Fibroblast of lung (primary cell): ENCODE data around the gene CA6. TPM values are rescaled to one million over a fixed set of nuclear protein-coding genes. Genes with fewer than 3 reads are reported as not detected.
"Not testable (repeated sequence)": the region's sequence is repeated elsewhere in the genome, so short reads cannot be mapped to it uniquely, and the experiment has no call there.

Experiments used
- DNase-seq, 2 donors: peaks; one replicate each; pipeline versions ENCODE4 v3.0.0 to v3.0.0-alpha.2; 2010; ENCODE audit warnings: low read depth in 2 of 2
- H2AFZ ChIP-seq: 2 replicates; pipeline ENCODE4 v1.5.1; 2012; ENCODE audit warnings: low read length, control low read depth, inconsistent platforms
- H3K27ac ChIP-seq: 2 replicates; pipeline ENCODE4 v1.5.1; 2011; ENCODE audit warnings: low read length, control low read depth; ENCODE audit not compliant: insufficient read depth
- H3K27me3 ChIP-seq: 2 replicates; pipeline ENCODE4 v1.5.1; 2011; ENCODE audit warnings: mild to moderate bottlenecking, low read length; ENCODE audit not compliant: control insufficient read depth, insufficient read depth
- H3K36me3 ChIP-seq: 2 replicates; pipeline ENCODE4 v1.5.1; 2011; ENCODE audit warnings: low read length; ENCODE audit not compliant: control insufficient read depth, insufficient read depth
- H3K4me1 ChIP-seq: 2 replicates; pipeline ENCODE4 v1.5.1; 2011; ENCODE audit warnings: low read length; ENCODE audit not compliant: control insufficient read depth, insufficient read depth; ENCODE audit errors: extremely low read depth
- H3K4me2 ChIP-seq: 2 replicates; pipeline ENCODE4 v1.5.1; 2011; ENCODE audit warnings: low read length, control low read depth; ENCODE audit not compliant: insufficient read depth; ENCODE audit errors: extremely low read depth
- H3K4me3 ChIP-seq, 4 experiments: fragments of 200-600 bp in 1 of 4; sonication (generic) in 1 of 4; replicated peaks in 1 of 4; 2 replicates each; pipeline ENCODE4 v1.5.1; 2011 to 2016; ENCODE audit warnings: low read length in 4 of 4, low read depth in 3 of 4, mild to moderate bottlenecking in 3 of 4, control low read depth in 2 of 4, inconsistent platforms in 1 of 4, mixed read lengths in 1 of 4; ENCODE audit not compliant: insufficient read depth in 1 of 4; ENCODE audit errors: control extremely low read depth in 1 of 4
- H3K79me2 ChIP-seq: 2 replicates; pipeline ENCODE4 v1.5.1; 2012; ENCODE audit warnings: mild to moderate bottlenecking, low read length, inconsistent platforms; ENCODE audit not compliant: control insufficient read depth, insufficient read depth
- H3K9ac ChIP-seq: 2 replicates; pipeline ENCODE4 v1.5.1; 2011; ENCODE audit warnings: mild to moderate bottlenecking, low read length, control low read depth; ENCODE audit not compliant: insufficient read depth
- H3K9me3 ChIP-seq: 2 replicates; pipeline ENCODE4 v1.5.1; 2012; ENCODE audit warnings: low read depth, low read length; ENCODE audit not compliant: control insufficient read depth, insufficient read depth
- H4K20me1 ChIP-seq: 2 replicates; pipeline ENCODE4 v1.5.1; 2011; ENCODE audit warnings: low read length; ENCODE audit not compliant: control insufficient read depth, insufficient read depth; ENCODE audit errors: extremely low read depth
- CTCF ChIP-seq, 2 donors: IDR thresholded peaks in 1 of 2; conservative IDR thresholded peaks in 1 of 2; 1 replicate in 1 of 2; 2 replicates in 1 of 2; pipeline ENCODE4 v1.5.1; 2011 to 2012; ENCODE audit warnings: low read length in 2 of 2, control low read depth in 1 of 2, inconsistent platforms in 1 of 2, low read depth in 1 of 2, mild to moderate bottlenecking in 1 of 2
- EZH2 ChIP-seq: IDR thresholded peaks from 2 replicates; pipeline ENCODE4 v1.5.1; 2012; ENCODE audit warnings: low read length, control low read depth, mild to moderate bottlenecking; ENCODE audit errors: missing control alignments
- polyA plus RNA-seq, 2 donors: library from polyadenylated mRNA; depleted of rRNA in 1 of 2; stranded (reverse) in 1 of 2; unstranded in 1 of 2; fragments of >200 nt; gene quantifications; 2 replicates each; pipeline ENCODE4 v1.2.1, GENCODE V29; 2011 to 2012; ENCODE audit warnings: missing spikeins in 1 of 2
- total RNA-seq: library from RNA; depleted of rRNA; stranded (reverse); fragments of >200 nt; gene quantifications from 2 replicates; pipeline ENCODE4 v1.2.1, GENCODE V29; 2014

The CA6 gene
- total and polyA plus RNA-seq, 2 donors (not counting 1 experiment from before 2014, with no cell fraction given), result not detected

GRCh38 chr1:8965121-8965820 lies 19.6 kb downstream of the CA6 start:
- no peak overlapping the region for H3K9ac ChIP-seq
- no peaks in the 10 kb centered on the region for H4K20me1 ChIP-seq
- no peaks in the 10 kb centered on the region for H3K4me1 ChIP-seq
- H3K9me3 ChIP-seq, result no peaks in the 10 kb centered on the region
- H3K4me2 ChIP-seq, result no peak overlapping the region
- H3K4me3 ChIP-seq, result no peak overlapping the region
- H3K27ac ChIP-seq, result no peak overlapping the region
- H3K27me3 ChIP-seq, result peaks cover 2% of the 10 kb centered on the region
- H3K36me3 ChIP-seq, result no peaks in the 10 kb centered on the region
- H3K79me2 ChIP-seq, result no peaks in the 10 kb centered on the region
- TF ChIP-seq CTCF (conservative IDR thresholded peaks at IDR 0.05 in 1 of 2, IDR thresholded peaks at IDR 0.05 in 1 of 2; ENCODE audit: low read depth in 1 of 2, low read length in 2 of 2) (no peak), EZH2 (no peak)
- H2AFZ ChIP-seq, result no peak overlapping the region
- peak in 1 of 2 donors; percentile 28 for DNase-seq

- TF ChIP-seq CTCF (conservative IDR thresholded peaks at IDR 0.05 in 1 of 2, IDR thresholded peaks at IDR 0.05 in 1 of 2; ENCODE audit: low read depth in 1 of 2, low read length in 2 of 2), result no peak
- TF ChIP-seq EZH2, result no peak
Observed at GRCh38 chr1:8966606-8967005, 20.9 kb downstream of the CA6 start.

GRCh38 chr1:8968902-8969301 lies 23.2 kb downstream of the CA6 start:
- not testable (repeated sequence) for DNase-seq, H3K79me2 ChIP-seq, H3K4me2 ChIP-seq, H2AFZ ChIP-seq, H3K36me3 ChIP-seq, H3K4me1 ChIP-seq, H3K27ac ChIP-seq, H3K9ac ChIP-seq, H4K20me1 ChIP-seq, H3K9me3 ChIP-seq, H3K4me3 ChIP-seq, H3K27me3 ChIP-seq

More at GRCh38 chr1:8966606-8967005, 20.9 kb downstream of the CA6 start:
- H3K79me2 ChIP-seq, result no peaks in the 10 kb centered on the region
- no peak overlapping the region for H2AFZ ChIP-seq
- no peak overlapping the region for H3K4me3 ChIP-seq
- H3K9ac ChIP-seq, result no peak overlapping the region
- no peaks in the 10 kb centered on the region for H3K9me3 ChIP-seq
- no peak overlapping the region for H3K27ac ChIP-seq
- H3K4me2 ChIP-seq, result no peak overlapping the region
- no peaks in the 10 kb centered on the region for H3K36me3 ChIP-seq
- no peaks in the 10 kb centered on the region for H4K20me1 ChIP-seq
- no peaks in the 10 kb centered on the region for H3K4me1 ChIP-seq
- no peak for DNase-seq
- H3K27me3 ChIP-seq, result peaks cover 2% of the 10 kb centered on the region
